Glomerular endothelial cell (primary cell): ENCODE measurements around the gene NFKBIZ. TPM values are rescaled to one million over a fixed set of nuclear protein-coding genes. Genes with fewer than 3 reads are reported as not detected.

Experiments used
- DNase-seq: peaks from one replicate; pipeline ENCODE4 v3.0.0-alpha.2; 2011; ENCODE audit warnings: low read depth, low spot score; ENCODE audit errors: extremely low read depth
- total RNA-seq: library from RNA; depleted of rRNA; stranded (reverse); fragments of >200 nt; gene quantifications from 2 replicates; pipeline ENCODE4 v1.2.3, GENCODE V29; 2015

Gene NFKBIZ, protein sequence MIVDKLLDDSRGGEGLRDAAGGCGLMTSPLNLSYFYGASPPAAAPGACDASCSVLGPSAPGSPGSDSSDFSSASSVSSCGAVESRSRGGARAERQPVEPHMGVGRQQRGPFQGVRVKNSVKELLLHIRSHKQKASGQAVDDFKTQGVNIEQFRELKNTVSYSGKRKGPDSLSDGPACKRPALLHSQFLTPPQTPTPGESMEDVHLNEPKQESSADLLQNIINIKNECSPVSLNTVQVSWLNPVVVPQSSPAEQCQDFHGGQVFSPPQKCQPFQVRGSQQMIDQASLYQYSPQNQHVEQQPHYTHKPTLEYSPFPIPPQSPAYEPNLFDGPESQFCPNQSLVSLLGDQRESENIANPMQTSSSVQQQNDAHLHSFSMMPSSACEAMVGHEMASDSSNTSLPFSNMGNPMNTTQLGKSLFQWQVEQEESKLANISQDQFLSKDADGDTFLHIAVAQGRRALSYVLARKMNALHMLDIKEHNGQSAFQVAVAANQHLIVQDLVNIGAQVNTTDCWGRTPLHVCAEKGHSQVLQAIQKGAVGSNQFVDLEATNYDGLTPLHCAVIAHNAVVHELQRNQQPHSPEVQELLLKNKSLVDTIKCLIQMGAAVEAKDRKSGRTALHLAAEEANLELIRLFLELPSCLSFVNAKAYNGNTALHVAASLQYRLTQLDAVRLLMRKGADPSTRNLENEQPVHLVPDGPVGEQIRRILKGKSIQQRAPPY
- 32.5 and 35.4 TPM in 2 replicates for total RNA-seq

DNA sequence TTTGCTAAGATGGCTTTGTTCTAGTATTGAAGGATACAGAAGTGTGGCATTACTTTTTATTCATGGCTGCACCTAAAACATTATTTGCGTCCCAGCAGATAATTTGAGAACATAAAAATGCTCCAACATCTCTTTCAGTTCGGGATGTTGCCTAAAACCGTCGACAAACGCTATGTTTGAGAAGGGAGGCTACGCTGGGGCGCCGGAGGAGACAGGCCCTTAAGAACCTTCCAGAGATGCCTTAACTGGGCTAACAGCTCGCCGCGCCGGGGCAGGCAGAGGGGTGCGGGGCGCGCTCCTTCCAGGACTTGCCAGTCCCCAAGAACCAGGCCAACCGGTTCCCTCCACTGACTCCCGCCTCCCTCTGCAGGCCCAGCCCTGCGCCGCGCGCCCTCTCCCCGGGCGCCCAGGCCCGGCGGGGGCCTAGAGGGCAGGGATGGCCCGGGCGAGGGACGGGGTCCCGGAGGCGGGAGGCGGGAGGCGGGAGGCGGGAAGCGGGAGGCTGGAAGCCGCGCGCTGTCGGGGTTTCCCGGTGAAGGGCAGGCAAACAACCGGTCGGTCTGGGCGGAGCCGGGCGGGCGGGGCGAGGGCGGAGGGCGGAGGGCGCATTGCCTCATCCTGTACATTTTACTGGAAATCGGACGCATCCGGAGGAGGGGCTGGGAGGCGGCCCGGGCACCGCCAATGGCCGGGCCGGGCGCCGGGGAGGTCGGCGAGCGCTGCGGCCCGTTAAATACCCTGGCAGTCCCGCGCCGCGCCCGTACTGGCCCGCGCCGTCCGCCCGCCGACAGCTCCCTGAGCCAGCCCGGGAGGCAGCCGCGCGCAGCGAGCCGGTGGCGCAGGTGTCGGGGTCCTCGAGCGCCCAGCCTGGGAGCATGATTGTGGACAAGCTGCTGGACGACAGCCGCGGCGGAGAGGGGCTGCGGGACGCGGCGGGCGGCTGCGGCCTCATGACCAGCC lies at the start of gene NFKBIZ:
Gene NFKBIZ (plus strand): TSS at position 761 of the 960 bp plus-strand sequence. CDS start 115 bp downstream, at position 876.
- no peak for DNase-seq

DNA sequence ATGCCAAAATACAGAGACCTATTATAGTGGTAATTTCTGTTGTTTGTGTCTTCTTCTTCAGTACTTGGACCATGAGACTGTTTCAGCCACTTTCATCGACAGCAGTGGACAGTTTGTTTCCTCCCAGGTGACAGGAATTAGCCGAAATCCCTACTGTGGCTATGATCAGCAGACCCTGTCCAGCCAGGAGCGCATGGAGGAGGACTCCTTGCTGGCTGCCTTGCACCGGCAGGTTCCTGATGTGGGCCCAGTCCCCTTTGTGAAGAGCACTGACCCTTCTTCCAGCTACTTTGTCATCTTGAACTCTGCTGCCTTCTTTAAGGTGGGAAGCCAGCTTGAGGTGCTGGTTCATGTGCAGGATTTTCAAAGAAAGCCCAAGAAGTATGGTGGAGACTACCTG lies 48.1 kb upstream of the NFKBIZ start:
- DNase-seq = no peak

DNA sequence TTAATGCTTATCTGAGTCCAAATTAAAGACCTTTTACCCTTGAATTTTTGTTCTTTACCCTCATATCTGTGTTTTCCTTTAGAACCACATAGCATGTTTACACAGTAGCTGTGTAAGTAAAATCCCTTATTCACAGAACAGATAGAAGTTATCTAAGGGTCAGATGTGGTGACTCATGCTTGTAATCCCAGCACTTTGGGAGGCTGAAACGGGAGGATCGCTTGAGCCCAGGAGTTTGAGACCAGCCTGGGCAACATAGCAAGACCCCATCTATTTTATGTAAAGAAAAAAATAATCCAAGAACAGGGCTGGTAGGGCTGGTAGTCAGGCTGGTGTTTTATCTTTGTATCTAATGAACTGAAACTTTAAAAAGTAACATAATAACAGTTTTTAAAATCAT lies 47.1 kb upstream of the NFKBIZ start:
- no peak for DNase-seq

DNA sequence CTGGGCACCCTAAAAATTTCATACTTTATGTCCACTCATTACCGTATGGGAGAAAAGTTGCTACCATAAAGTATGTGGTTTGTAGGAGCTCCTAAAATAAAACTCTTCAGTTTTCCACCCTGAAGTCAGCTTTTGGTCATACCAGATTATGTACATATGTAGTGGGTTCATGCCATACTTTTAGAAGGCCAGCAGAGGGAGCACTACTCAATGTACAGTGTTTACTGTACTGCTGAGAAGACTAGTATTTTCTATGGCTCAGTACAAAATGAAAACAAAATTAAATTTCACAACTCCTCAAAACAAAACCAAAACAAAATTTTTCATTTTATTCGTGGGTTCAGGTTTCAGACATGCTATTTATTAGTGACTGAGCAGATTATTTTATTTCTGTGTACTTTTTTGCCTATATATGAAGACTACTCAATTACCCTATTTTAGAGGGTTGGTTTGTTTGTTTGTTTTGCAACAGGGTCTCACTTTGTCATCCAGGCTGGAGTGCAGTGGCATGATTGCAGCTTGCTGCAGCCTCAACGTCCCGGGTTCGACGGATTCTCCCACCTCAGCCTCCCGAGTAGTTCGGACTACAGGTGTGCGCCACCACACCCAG lies 46.0 kb upstream of the NFKBIZ start:
- no peak for DNase-seq

DNA sequence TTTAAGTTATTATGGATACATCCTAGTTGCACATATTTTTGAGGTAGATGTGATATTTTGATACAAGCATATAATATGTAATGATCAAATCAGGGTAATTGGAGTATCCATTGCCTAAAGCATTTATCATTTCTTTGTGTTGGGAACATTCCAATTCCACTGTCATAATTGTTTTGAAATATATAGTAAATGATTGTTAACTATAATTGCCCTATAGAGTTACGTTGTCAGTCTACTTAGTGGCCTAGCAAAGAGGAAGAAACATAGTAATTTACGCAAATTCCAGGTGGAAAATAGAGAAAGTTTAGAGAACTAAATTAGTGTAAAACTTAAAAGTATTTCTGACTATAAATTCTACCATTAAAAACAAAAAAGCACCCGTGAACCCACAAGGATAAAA lies 45.4 kb upstream of the NFKBIZ start:
- no peak for DNase-seq

DNA sequence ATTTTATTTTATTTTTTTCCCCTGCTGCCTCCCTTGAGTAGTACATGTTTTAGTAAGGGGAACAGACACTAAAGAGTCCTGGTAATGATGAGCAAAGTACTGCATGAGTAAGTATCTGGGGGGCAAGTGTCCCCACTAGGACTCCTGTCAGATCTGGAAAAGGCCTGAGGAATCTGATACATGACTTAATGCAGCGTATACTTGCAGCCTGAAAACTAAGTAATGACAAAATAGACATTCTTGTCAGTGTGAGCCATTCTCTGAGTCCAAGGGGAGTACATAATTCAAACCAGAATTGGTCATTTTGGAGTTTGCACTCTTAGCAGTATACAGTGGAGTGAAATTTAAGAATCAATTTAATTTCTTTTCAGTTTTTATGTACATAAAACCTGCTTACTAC lies 42.8 kb upstream of the NFKBIZ start:
- no peak for DNase-seq

DNA sequence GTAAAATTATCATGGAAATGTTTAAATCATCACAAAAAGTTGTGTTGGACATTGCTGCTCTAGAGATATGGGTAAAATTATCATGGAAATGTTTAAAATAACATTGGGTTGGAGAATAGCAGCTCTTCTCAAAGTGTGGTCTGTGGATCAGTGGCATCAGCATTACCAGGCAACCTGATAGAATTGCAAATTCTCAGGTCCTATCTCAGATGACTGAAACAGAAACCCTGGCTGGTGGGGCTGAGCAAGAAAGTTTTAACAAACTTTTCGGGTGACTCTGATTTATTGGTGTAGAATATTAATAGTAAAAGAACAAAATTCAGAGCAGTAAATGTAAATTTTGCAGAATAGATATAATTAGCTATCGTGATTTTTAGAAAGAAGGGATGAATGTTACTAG lies 41.4 kb upstream of the NFKBIZ start:
- no peak for DNase-seq

DNA sequence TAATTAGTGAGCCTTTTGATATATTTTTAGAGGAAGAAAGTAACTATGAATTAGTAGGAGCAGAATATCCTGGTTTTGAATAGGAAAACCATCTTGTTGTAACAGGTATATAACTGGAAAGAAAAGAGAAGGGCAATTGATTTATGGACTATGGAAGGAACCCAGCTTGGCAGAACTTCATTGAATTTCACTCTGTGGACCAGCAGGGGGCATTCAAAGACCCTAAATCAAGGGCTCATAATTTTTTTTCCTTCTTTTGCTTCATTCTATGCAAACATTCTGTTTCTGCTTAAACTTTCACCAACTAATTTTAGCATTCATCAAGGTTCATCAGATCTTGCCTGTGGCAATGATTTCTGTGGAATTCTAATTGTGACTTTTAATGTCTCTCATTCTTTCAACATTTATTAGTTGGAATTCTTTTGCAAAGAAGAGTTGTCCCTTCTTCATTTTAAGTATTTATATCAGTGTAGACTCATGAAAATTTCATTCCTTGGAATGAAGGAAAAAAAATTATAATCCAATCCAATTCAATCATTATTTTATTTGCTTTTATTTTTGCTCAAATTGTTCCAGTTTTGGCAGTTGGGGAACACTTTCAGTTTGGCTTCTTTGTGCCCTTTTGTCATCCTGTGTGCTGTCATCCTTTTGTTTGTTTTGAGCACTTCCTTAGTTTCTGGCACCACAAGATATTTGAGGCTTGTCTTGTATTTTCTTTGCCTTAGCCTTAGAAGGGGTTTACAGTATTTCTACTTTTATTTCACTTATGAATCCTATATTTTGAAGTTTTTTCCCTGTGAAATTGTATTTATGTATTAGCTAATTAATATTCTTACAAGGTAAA lies 39.9 kb upstream of the NFKBIZ start:
- peak; percentile 44 for DNase-seq

DNA sequence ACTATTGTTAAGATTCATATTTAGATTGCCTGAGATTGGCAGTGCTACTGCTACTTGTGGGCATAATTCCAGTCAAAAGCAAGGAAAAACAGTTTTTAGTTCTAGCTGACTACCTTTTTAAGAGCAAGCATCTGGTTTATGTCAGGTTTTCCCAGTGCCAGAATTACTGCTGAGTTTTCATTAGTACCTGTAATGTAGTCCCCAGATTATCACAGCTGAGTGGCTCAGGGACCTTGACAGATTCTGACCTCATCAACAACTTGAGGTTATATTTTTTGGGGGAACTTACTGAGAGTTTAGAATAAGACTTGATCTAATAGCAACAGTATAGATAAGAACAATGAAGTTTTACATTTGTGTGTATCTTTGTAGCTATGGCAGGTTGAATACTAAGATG lies 39.3 kb upstream of the NFKBIZ start:
- no peak for DNase-seq

DNA sequence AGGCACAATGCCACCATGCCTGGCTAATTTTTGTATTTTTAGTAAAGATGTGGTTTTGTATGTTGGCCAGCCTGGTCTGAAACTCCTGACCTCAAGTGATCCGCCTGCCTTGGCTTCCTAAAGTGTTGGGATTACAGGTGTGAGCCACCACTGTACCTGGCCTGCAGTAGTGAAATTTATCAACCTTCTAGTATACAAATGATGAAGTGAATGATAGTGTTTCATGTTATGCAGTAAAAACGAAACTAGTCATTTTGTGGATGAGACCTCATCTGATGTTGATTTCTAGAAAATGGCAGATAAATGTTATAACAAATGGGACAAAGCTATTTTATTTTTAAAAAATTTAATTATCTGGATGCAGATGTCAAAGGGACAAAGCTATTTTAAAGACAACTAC lies 37.4 kb upstream of the NFKBIZ start:
- no peak for DNase-seq

DNA sequence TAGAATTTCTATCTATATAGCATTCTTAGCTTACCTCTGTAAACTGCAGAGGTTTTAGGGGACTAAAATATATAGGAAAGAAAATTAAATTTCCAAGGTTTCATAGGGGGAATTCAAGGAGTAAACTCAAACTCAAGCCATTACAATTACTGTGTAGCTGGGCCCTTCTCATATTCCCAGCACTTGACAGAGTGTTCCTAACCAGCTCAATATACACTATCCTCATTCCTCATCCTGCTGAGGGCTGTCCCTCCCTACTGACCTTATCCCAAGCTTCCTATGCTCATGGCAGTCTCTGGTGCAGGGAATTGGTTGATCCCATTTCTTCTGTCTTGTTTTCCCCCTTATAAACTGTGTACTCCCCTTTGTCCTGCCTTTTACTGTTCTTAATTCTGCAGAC lies 36.4 kb upstream of the NFKBIZ start:
- no peak for DNase-seq

DNA sequence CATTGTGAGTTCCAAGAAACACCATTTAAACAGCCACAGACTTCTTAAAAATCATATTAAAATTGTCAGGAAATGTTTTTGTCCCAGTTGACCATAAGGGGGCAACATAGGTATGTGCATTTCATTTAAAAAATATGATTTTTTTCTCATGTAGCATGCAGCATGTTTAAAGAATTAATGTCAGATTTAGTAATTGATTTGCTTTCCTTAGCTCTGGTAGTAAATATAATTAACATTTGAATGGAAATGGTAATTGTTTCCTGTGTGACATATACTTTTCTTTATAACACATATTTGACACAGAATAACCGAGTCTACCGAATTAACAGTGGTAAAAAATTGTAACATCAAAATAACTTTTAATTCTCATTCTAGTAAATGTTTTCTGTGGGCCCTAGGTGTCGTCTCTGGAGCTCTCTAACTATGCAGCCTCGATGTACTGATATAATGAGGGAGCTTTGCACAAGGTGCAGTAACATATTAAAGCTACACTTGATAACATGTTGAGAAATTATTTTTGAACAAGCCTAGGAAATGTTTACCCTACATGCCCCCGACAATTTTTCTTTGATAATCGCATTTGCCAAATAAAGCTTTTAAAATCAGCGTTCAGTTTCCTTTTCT lies 35.4 kb upstream of the NFKBIZ start:
- no peak for DNase-seq

DNA sequence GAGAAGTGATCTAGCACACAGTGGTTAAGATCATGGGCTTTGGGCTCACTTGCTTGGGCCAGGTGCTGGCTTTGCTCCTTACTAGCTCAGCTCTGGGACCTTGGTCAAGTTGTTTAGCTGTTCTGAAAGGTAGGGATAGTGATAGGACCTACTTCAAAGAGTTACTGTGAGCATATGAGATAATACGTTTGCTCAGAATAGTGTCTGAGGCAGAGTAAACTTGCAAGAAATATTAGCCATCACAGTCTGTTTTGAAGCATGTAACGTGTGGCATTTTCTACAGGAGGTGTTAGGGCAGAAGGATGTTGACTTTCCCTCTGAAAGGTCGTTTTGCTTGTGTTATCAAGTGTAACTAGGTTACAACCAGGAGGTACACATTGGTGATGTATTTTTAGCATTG lies 34.5 kb upstream of the NFKBIZ start:
- DNase-seq = no peak

DNA sequence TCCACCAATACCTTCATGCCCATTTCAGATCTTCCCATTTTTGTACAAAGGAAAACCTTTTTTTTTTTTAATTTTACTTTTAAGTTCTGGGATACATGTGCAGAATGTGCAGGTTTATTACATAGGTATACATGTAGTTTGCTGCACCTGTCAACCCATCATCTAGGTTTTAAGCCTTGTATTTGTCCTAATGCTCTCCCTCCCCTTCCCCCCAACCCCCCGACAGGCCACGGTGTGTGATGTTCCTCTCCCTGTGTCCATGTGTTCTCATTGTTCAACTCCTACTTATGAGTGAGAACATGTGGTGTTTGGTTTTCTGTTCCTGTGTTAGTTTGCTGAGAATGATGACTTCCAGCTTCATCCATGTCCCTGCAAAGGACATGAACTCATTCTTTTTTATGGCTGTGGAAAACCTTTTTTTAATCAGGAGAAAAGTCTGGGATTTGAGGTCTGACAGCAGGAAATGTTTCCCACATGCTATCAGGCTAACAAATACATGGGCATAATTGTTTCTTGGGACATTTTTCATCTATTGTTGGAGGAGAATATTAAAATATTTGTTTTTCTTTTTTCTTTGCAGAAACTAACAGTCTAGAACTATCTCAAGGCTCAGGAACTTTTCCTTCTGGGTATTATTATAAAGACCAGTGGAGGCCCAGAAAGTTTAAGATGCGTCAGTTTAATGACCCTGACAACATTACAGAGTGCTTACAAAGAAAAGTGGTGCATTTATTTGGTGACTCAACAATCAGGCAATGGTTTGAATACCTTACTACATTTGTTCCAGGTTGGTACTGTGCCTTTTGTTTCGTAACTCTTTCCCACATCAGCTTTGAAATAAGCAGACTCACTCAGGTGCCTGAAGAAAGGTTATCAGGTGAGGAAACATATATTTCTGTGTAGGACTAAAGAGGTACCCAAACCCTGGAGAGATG lies 32.8 kb upstream of the NFKBIZ start:
- DNase-seq = no peak

DNA sequence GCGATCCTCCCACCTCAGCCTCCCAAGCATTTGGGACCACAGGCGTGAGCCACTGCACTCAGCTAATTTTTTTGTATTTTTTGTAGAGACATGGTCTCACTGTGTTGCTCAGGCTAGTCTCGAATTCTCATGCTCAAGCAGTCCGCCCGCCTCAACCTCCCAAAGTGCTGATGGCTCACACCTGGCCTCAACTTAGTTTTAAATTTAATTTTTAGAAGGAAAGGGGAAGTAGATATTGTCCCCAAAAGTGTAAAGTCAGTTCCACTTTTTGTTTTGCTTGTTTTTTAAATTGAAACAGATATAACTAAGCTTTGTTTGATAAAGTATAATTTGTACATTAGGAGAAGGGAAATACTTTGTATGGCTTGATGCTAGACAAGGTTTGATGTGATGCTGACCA lies 31.3 kb upstream of the NFKBIZ start:
- no peak for DNase-seq

DNA sequence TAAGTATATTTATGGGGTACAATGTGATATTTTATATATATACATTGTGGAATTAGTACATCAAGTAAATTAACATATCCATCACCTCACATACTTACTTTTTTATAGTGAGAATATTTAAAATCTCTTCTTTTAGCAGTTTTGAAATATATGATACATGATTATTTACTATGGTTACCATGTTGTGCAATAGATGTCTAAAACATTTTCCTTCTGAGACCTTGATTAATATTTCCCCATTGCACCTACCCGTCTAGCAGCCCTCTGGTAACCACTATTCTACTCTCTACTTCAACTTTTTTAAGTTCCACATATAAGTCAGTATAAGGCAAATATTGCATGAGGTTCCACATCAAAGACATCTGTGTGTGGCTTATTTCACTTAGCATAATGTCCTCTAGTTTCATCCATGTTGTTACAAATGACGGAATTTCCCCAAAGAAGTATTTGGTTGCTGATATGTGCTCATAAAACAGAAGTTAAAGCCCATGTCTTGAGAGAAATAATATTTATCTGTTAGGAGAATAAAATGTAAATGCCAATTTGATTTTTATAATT lies 29.6 kb upstream of the NFKBIZ start:
- DNase-seq = no peak

DNA sequence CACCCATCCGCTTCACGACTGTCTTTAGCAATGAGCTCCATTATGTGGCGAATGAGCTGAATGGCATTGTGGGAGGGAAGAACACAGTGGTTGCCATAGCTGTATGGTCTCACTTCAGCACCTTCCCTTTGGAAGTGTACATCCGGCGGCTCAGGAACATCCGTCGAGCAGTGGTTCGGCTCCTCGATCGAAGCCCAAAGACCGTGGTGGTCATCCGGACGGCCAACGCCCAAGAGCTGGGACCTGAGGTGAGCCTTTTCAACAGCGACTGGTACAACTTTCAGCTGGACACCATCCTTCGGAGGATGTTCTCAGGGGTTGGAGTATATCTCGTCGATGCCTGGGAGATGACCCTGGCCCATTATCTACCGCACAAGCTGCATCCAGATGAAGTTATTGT lies 27.8 kb upstream of the NFKBIZ start:
- no peak for DNase-seq

DNA sequence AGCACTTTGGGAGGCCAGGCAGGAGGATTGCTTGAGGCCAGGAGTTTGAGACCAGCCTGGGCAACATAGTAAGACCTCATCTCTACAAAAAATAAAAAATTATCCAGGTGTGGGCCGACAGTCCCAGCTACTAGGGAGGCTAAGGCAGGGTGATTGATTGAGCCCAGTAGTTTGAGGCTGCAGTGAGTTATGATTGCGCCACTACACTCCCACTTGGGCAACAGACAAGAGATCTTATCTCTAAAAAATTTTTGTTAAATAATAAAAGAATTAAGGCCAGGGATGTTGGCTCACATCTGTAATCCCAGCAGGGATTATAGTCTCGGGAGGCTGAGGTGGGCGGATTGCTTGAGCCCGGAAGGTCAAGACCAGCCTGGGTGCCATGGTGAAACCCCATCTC lies 25.8 kb upstream of the NFKBIZ start:
- DNase-seq = no peak
